Liver (tissue), 3 donors: ENCODE measurements around the gene OR52A5.

Experiments
- JUND ChIP-seq, 2 donors: IDR thresholded peaks; 2 replicates each; pipeline ENCODE4 v1.6.1; 2016; ENCODE audit warnings: antibody characterized with exemption in 2 of 2
- TF ChIP-seq, protein P1 (sequence below): fragments of 150-350 bp; IDR thresholded peaks from 2 replicates; pipeline ENCODE4 v1.5.1; 2017; ENCODE audit warnings: improper control_type of control experiment, low read depth, low read length; ENCODE audit not compliant: missing input control
- TF ChIP-seq, protein P2 (sequence below): IDR thresholded peaks from 2 replicates; pipeline ENCODE4 v1.6.1; 2016; ENCODE audit warnings: antibody characterized with exemption
- TF ChIP-seq, protein P3 (sequence below): IDR thresholded peaks from 2 replicates; pipeline ENCODE4 v1.6.1; 2016; ENCODE audit warnings: antibody characterized with exemption
- donor health status: healthy.
- donor health status: healthy.

DNA sequence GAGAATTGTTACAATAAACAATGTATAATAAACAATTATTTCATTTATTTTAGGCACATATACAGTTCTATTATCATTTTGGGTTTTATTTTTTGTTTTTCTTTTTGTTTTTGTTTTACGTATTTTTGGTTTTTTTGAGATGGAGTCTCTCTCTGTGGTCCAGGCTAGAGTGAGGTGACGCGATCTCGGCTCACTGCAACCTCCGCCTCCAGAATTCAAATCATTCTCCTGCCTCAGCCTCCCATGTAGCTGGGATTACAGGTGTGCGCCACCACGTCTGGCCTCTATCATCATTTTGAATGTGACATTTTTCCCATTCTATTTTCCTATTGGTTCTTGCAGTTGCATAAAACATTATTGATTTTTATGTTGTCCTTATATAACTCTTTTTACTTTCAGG is 36.8 kb upstream of the OR52A5 start:
- TF ChIP-seq, protein P1, sequence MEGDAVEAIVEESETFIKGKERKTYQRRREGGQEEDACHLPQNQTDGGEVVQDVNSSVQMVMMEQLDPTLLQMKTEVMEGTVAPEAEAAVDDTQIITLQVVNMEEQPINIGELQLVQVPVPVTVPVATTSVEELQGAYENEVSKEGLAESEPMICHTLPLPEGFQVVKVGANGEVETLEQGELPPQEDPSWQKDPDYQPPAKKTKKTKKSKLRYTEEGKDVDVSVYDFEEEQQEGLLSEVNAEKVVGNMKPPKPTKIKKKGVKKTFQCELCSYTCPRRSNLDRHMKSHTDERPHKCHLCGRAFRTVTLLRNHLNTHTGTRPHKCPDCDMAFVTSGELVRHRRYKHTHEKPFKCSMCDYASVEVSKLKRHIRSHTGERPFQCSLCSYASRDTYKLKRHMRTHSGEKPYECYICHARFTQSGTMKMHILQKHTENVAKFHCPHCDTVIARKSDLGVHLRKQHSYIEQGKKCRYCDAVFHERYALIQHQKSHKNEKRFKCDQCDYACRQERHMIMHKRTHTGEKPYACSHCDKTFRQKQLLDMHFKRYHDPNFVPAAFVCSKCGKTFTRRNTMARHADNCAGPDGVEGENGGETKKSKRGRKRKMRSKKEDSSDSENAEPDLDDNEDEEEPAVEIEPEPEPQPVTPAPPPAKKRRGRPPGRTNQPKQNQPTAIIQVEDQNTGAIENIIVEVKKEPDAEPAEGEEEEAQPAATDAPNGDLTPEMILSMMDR = no peak
- TF ChIP-seq, protein P2, sequence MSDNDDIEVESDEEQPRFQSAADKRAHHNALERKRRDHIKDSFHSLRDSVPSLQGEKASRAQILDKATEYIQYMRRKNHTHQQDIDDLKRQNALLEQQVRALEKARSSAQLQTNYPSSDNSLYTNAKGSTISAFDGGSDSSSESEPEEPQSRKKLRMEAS = no peak
- TF ChIP-seq JUND (IDR thresholded peaks at IDR 0.05) = no peak
- TF ChIP-seq, protein P3, sequence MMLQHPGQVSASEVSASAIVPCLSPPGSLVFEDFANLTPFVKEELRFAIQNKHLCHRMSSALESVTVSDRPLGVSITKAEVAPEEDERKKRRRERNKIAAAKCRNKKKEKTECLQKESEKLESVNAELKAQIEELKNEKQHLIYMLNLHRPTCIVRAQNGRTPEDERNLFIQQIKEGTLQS = no peak
